Stimulated activated CD8-positive, alpha-beta memory T cell treated with anti-CD3 and anti-CD28 coated beads, Interleukin-4, amount 100 ng/mL, for 4 hours (primary cell): ENCODE results near the gene MARCHF3.
A peak's percentile ranks its signal among the peaks of the same experiment; 100 is the strongest.

ENCODE experiments used
- DNase-seq, 2 donors: peaks; one replicate each; pipeline ENCODE4 v3.0.0-alpha.2; 2020; ENCODE audit warnings: low read depth in 2 of 2, low spot score in 1 of 2

Gene MARCHF3

DNA sequence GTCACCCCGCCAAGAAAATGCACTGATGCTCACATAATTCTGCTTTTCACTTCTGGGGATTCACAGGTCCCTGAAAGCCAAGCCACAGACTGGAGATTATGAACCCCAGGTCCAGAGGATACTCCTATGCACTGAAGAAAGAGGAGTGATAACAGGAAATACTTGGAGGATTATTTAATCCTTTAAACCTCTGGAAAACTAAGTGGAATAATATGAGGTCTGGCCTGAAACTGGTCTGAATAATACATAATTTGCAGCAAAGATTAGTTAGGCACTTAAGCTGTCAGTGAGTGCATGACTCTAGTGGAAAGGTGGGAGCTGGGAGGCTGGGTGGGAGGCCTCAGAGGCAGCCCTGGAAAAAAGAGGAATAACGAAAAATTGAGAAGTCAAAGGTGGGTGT, 45.7 kb downstream of the MARCHF3 start:
- no peak for DNase-seq

GRCh38 chr5:126983874-126984266, 46.5 kb downstream of the MARCHF3 start:
- DNase-seq: no peak

DNA sequence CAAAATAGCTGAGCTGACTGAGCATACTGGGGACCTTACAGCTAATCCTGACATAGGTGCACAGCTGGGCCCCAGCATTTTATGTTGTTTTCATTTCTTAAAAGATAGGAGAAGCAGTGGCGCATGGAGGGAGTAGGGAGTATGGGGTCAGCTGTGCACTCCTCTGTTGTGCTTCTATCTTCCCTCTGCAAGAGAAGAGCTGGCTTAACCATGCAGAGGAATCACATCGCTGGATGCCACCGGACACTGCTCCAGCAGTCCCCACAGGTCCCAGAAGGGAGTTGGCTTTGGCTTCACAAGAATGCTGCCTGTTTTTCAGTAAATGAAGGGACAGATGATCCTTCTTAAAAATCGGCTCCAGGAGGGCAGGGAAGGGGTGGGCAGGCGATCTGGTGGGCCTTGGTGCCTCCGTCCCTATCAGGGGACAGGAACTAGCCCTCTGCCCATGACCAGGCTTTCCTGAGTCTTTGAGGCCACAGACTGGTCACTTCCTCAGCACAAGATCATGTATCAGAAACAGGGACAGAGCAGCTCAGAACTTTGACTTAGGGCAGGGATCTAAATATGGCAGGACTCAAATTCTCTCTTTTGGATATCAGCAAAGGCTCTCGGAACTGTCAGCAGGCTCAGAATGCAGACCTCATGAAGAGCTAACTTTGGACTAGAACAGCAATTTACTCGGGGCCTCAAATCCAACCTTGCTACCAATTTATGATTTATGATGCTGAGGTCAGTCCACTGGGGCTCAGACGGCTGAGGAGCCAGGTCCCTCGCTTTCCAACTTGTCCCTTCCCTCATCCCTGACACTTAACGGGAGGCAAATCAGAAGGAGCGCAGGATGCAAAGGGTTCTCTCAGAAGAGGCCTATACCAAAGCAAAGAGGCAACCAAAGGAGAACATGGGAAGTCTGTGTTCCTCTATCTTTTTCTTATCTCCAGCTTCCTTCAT, 47.2 kb downstream of the MARCHF3 start:
- DNase-seq: no peak

GRCh38 chr5:126982202-126982601, 48.2 kb downstream of the MARCHF3 start:
- no peak for DNase-seq

GRCh38 chr5:126981701-126982100, 48.7 kb downstream of the MARCHF3 start:
- DNase-seq: no peak

DNA sequence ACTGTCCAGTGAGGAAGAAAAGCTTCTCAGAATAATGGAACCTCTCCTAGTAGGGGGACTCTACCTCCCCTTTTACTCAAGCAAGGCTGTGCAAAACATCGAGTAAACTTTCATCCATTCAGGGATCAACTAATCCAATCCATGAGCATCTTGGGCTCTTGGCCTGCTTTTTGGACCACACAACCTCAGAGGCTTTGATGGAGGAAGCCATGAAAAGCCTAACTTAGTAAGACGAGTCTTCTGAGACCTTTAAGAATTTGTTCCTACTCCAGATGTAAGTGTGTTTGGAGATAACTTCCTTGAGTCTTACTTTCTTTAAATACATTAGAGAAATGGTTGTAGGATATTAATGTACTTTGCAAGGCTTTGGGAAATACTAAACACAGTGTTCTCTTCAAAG, 49.1 kb downstream of the MARCHF3 start:
- DNase-seq: no peak

GRCh38 chr5:126978258-126978657, 52.1 kb downstream of the MARCHF3 start:
- DNase-seq: no peak

GRCh38 chr5:126976520-126977172, 53.7 kb downstream of the MARCHF3 start:
- no peak for DNase-seq

DNA sequence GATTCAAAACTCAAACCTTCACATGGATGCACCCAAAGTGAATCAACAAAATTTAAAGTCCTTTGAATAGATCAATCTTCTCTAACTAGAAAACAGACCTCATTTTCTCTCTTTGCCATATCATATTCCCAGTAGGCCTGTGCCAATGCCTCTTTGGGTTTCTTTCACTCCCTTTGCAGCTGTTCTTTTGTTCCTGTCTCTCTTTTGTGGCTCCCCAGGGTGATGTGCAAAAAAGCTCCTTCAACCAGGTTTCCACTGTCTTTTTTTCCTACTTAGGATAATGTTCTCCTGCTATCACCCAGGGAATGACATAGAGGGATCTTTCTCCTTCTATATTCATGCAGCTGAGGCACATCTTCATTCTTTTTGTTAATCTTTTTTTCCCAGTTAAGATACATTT, 54.6 kb downstream of the MARCHF3 start:
- no peak for DNase-seq

- no peak for DNase-seq
These were observed 57.2 kb downstream of the MARCHF3 start for GRCh38 chr5:126973193-126973592.

DNA sequence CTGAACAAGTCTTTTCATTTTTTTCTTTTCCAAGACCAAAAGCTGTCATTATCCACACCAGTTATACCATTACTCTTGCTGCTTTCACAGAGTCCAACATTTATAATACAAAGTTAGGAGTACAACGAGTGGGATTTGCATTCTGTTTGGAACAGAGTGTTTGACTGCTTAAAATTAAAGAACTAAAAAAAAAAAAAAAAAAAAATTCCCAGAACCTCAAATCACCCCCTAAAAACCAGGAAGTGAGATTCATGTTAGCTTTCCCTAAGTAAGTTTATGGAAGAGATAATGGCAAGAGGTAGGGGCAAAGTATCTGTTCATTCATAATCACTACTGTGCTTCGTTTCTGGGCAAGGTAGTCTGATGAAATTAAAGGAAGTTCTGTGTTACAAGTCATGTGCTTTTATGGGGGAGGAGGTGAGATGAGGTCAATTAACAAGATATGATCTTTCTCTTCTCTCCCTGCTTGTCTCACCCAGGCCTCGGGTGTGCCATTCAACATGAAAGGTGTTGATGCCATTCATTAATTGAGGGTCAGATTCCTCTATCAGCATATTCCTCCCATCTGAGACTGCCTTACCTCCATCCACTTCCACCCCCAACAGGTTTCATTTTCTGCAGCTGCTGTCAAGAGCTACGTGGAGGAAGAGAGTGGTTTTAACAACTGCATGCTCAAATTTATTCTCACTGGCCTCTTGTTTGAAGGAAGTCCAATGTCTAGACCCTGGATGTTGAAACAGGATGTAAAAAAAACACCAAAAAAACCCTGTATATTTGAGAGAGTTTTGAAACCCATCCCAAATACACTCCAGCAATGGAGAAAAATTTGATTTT, 58.1 kb downstream of the MARCHF3 start:
- DNase-seq: peak in 1 of 2 donors; percentile 6

GRCh38 chr5:126971455-126972031, 58.8 kb downstream of the MARCHF3 start:
- no peak for DNase-seq

DNA sequence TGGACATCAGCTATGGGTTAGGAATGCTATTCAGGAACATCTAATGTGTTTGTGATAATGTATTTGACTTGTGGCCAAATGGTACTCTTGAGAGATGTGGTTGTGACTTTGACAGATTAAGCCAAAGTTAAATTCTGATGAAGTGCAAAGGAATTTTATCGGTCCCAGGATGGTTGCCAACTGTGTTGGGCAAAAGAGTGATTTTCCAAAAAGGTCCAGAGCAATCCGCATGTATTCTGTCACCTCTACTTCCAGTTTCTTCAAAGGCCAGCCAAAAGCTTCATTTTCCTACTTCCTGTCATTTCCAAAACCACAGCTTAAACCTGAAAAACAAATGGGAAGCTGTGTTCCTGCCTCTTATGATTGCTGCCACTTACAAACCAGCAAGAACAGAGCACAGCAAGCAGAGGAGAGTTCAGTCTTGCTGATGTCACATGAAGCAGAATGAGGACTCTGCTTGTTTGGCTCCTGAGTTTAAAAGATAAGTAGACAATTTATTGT, 59.8 kb downstream of the MARCHF3 start:
- no peak for DNase-seq

GRCh38 chr5:126969548-126969947, 60.8 kb downstream of the MARCHF3 start:
- no peak for DNase-seq

- no peak for DNase-seq
These were observed 62.4 kb downstream of the MARCHF3 start for GRCh38 chr5:126967808-126968466.

- DNase-seq: no peak
These were observed 64.9 kb downstream of the MARCHF3 start for GRCh38 chr5:126965487-126965886.

- DNase-seq: no peak
These were observed 65.3 kb downstream of the MARCHF3 start for GRCh38 chr5:126965061-126965475.

DNA sequence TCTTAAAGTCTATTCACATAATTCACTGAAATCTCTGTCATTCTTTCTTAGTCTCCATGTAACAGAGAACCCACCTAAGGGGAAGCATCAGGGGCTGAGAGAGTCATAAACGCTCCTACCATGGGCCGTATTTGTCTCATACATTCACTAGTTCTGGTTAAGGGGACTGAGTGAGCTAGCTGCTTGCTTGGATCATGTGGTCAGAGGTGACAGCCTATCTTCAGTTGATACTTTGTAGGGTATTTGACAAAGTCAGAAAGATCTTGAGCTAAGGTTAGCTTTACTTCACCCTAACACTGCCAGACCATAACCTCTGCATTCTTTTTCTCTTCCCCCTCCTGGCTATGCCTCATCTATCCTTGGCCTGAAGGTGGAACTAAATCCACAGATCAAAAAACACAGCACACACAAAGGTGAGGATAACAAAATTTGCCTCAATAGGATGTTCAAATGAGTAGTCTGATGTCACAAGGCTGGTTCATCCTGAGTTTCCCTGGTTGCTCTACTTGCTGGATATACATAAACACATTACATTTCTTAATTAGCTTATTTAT, 66.5 kb downstream of the MARCHF3 start:
- no peak for DNase-seq

GRCh38 chr5:126961702-126962101, 68.7 kb downstream of the MARCHF3 start:
- DNase-seq: no peak

- no peak for DNase-seq
These were observed 69.2 kb downstream of the MARCHF3 start for GRCh38 chr5:126961128-126961527.
